ENCODE results near the gene ACOT8. TPM values are rescaled to one million over a fixed set of nuclear protein-coding genes. Genes with fewer than 3 reads are reported as not detected.

Gene ACOT8
- total and polyA plus RNA-seq, 9 of the 15 experiments (the other 6 are each of a cell fraction or from before 2014, with no cell fraction given): 8.2 to 46.7 (median 20.7) TPM

Other genes with a start within 250 kb of the ACOT8 start
Only the 7 nearest of the 22 such genes appear.
- gene TNNC2, start 30.1 kb downstream of the ACOT8 start, total RNA-seq (2014; rRNA removed): not detected in 2 replicates
- gene TNNC2, start 30.1 kb downstream of the ACOT8 start, total RNA-seq (2014; rRNA removed; fragmentation: Illumina TruSeq; extraction: Trizol): not detected in 2 replicates
- not detected in 2 replicates for gene TNNC2, start 30.1 kb downstream of the ACOT8 start, total RNA-seq (2015; rRNA removed; fragmentation: Illumina TruSeq; extraction: Trizol)
- not detected in 2 replicates for gene TNNC2, start 30.1 kb downstream of the ACOT8 start, total RNA-seq (2021)
- gene TNNC2, start 30.1 kb downstream of the ACOT8 start, polyA plus RNA-seq (2011; rRNA removed): not detected in 2 replicates
- not detected in 2 replicates for gene TNNC2, start 30.1 kb downstream of the ACOT8 start, polyA plus RNA-seq (2014; fragmentation: Illumina TruSeq; extraction: Trizol)
- not detected for gene TNNC2, start 30.1 kb downstream of the ACOT8 start, polyA plus RNA-seq (2014; fragmentation: Nextera tagmentation; extraction: Ambion mirVana)
- gene TNNC2, start 30.1 kb downstream of the ACOT8 start, polyA plus RNA-seq (2014; rRNA removed): not detected in 2 replicates
- gene SNX21, start 23.6 kb downstream of the ACOT8 start, total RNA-seq (2014; rRNA removed): 0.65 and 0.91 TPM in 2 replicates
- gene SNX21, start 23.6 kb downstream of the ACOT8 start, total RNA-seq (2014; rRNA removed; fragmentation: Illumina TruSeq; extraction: Trizol): 0.18 and 0.19 TPM in 2 replicates
- 0.57 and 0.69 TPM in 2 replicates for gene SNX21, start 23.6 kb downstream of the ACOT8 start, total RNA-seq (2015; rRNA removed; fragmentation: Illumina TruSeq; extraction: Trizol)
- gene SNX21, start 23.6 kb downstream of the ACOT8 start, total RNA-seq (2021): 0.65 and 1.2 TPM in 2 replicates
- gene SNX21, start 23.6 kb downstream of the ACOT8 start, polyA plus RNA-seq (2011; rRNA removed): 0.18 TPM in 2 replicates
- gene SNX21, start 23.6 kb downstream of the ACOT8 start, polyA plus RNA-seq (2014; fragmentation: Illumina TruSeq; extraction: Trizol): 0.22 and 0.26 TPM in 2 replicates
- gene SNX21, start 23.6 kb downstream of the ACOT8 start, polyA plus RNA-seq (2014; fragmentation: Nextera tagmentation; extraction: Ambion mirVana): under 1 TPM; 0.10 to 0.42 TPM
- 0.58 and 1.2 TPM in 2 replicates for gene SNX21, start 23.6 kb downstream of the ACOT8 start, polyA plus RNA-seq (2014; rRNA removed)
- gene ZSWIM3, start 222 bp upstream of the ACOT8 start, total RNA-seq (2014; rRNA removed): 2.4 and 2.7 TPM in 2 replicates
- gene ZSWIM3, start 222 bp upstream of the ACOT8 start, total RNA-seq (2014; rRNA removed; fragmentation: Illumina TruSeq; extraction: Trizol): 2.6 and 2.8 TPM in 2 replicates
- 3.6 and 4.0 TPM in 2 replicates for gene ZSWIM3, start 222 bp upstream of the ACOT8 start, total RNA-seq (2015; rRNA removed; fragmentation: Illumina TruSeq; extraction: Trizol)
- gene ZSWIM3, start 222 bp upstream of the ACOT8 start, total RNA-seq (2021): 2.5 and 2.9 TPM in 2 replicates
- gene ZSWIM3, start 222 bp upstream of the ACOT8 start, polyA plus RNA-seq (2011; rRNA removed): 4.3 and 5.4 TPM in 2 replicates
- 2.6 and 3.0 TPM in 2 replicates for gene ZSWIM3, start 222 bp upstream of the ACOT8 start, polyA plus RNA-seq (2014; fragmentation: Illumina TruSeq; extraction: Trizol)
- 1 to 10 TPM; 1.7 to 1.8 TPM for gene ZSWIM3, start 222 bp upstream of the ACOT8 start, polyA plus RNA-seq (2014; fragmentation: Nextera tagmentation; extraction: Ambion mirVana)
- gene ZSWIM3, start 222 bp upstream of the ACOT8 start, polyA plus RNA-seq (2014; rRNA removed): 1.8 and 3.7 TPM in 2 replicates
- gene ZSWIM1, start 23.8 kb upstream of the ACOT8 start, total RNA-seq (2014; rRNA removed): 11.6 and 14.1 TPM in 2 replicates
- 9.0 and 9.5 TPM in 2 replicates for gene ZSWIM1, start 23.8 kb upstream of the ACOT8 start, total RNA-seq (2014; rRNA removed; fragmentation: Illumina TruSeq; extraction: Trizol)
- 11.2 and 11.7 TPM in 2 replicates for gene ZSWIM1, start 23.8 kb upstream of the ACOT8 start, total RNA-seq (2015; rRNA removed; fragmentation: Illumina TruSeq; extraction: Trizol)
- gene ZSWIM1, start 23.8 kb upstream of the ACOT8 start, total RNA-seq (2021): 13.8 and 15.6 TPM in 2 replicates
- gene ZSWIM1, start 23.8 kb upstream of the ACOT8 start, polyA plus RNA-seq (2011; rRNA removed): 7.4 and 12.1 TPM in 2 replicates
- 13.7 and 14.7 TPM in 2 replicates for gene ZSWIM1, start 23.8 kb upstream of the ACOT8 start, polyA plus RNA-seq (2014; fragmentation: Illumina TruSeq; extraction: Trizol)
- gene ZSWIM1, start 23.8 kb upstream of the ACOT8 start, polyA plus RNA-seq (2014; fragmentation: Nextera tagmentation; extraction: Ambion mirVana): 1 to 10 TPM; 2.5 to 3.1 TPM
- 7.0 and 7.3 TPM in 2 replicates for gene ZSWIM1, start 23.8 kb upstream of the ACOT8 start, polyA plus RNA-seq (2014; rRNA removed)
- 0.68 and 1.4 TPM in 2 replicates for gene SPATA25, start 30.2 kb upstream of the ACOT8 start, total RNA-seq (2014; rRNA removed)
- gene SPATA25, start 30.2 kb upstream of the ACOT8 start, total RNA-seq (2014; rRNA removed; fragmentation: Illumina TruSeq; extraction: Trizol): not detected in 2 replicates
- gene SPATA25, start 30.2 kb upstream of the ACOT8 start, total RNA-seq (2015; rRNA removed; fragmentation: Illumina TruSeq; extraction: Trizol): 0.22 and 0.45 TPM in 2 replicates
- gene SPATA25, start 30.2 kb upstream of the ACOT8 start, total RNA-seq (2021): 0.49 and 0.95 TPM in 2 replicates
- 0.21 and 0.53 TPM in 2 replicates for gene SPATA25, start 30.2 kb upstream of the ACOT8 start, polyA plus RNA-seq (2011; rRNA removed)
- gene SPATA25, start 30.2 kb upstream of the ACOT8 start, polyA plus RNA-seq (2014; fragmentation: Illumina TruSeq; extraction: Trizol): 0.39 and 0.42 TPM in 2 replicates
- not detected for gene SPATA25, start 30.2 kb upstream of the ACOT8 start, polyA plus RNA-seq (2014; fragmentation: Nextera tagmentation; extraction: Ambion mirVana)
- 0.63 and 0.73 TPM in 2 replicates for gene SPATA25, start 30.2 kb upstream of the ACOT8 start, polyA plus RNA-seq (2014; rRNA removed)
- 1.5 and 1.7 TPM in 2 replicates for gene NEURL2, start 33.8 kb upstream of the ACOT8 start, total RNA-seq (2014; rRNA removed)
- not detected in 2 replicates for gene NEURL2, start 33.8 kb upstream of the ACOT8 start, total RNA-seq (2014; rRNA removed; fragmentation: Illumina TruSeq; extraction: Trizol)
- gene NEURL2, start 33.8 kb upstream of the ACOT8 start, total RNA-seq (2015; rRNA removed; fragmentation: Illumina TruSeq; extraction: Trizol): 0.54 and 0.72 TPM in 2 replicates
- gene NEURL2, start 33.8 kb upstream of the ACOT8 start, total RNA-seq (2021): 1.2 and 1.9 TPM in 2 replicates
- gene NEURL2, start 33.8 kb upstream of the ACOT8 start, polyA plus RNA-seq (2011; rRNA removed): 0.22 and 0.83 TPM in 2 replicates
- gene NEURL2, start 33.8 kb upstream of the ACOT8 start, polyA plus RNA-seq (2014; fragmentation: Illumina TruSeq; extraction: Trizol): 0.46 and 0.61 TPM in 2 replicates
- gene NEURL2, start 33.8 kb upstream of the ACOT8 start, polyA plus RNA-seq (2014; fragmentation: Nextera tagmentation; extraction: Ambion mirVana): under 1 TPM; 0.30 to 0.32 TPM
- gene NEURL2, start 33.8 kb upstream of the ACOT8 start, polyA plus RNA-seq (2014; rRNA removed): 1.0 and 1.1 TPM in 2 replicates
- gene CTSA, start 33.9 kb upstream of the ACOT8 start, total RNA-seq (2014; rRNA removed): 26.0 and 30.5 TPM in 2 replicates
- gene CTSA, start 33.9 kb upstream of the ACOT8 start, total RNA-seq (2014; rRNA removed; fragmentation: Illumina TruSeq; extraction: Trizol): 16.1 and 21.2 TPM in 2 replicates
- 40.5 and 42.9 TPM in 2 replicates for gene CTSA, start 33.9 kb upstream of the ACOT8 start, total RNA-seq (2015; rRNA removed; fragmentation: Illumina TruSeq; extraction: Trizol)
- gene CTSA, start 33.9 kb upstream of the ACOT8 start, total RNA-seq (2021): 51.9 and 53.0 TPM in 2 replicates
- 28.3 and 44.7 TPM in 2 replicates for gene CTSA, start 33.9 kb upstream of the ACOT8 start, polyA plus RNA-seq (2011; rRNA removed)
- 60.3 and 61.7 TPM in 2 replicates for gene CTSA, start 33.9 kb upstream of the ACOT8 start, polyA plus RNA-seq (2014; fragmentation: Illumina TruSeq; extraction: Trizol)
- gene CTSA, start 33.9 kb upstream of the ACOT8 start, polyA plus RNA-seq (2014; fragmentation: Nextera tagmentation; extraction: Ambion mirVana): 10 to 100 TPM in 1 of 2 experiments, 1 to 10 TPM in 1; 8.8 to 12.4 TPM
- 47.8 and 51.2 TPM in 2 replicates for gene CTSA, start 33.9 kb upstream of the ACOT8 start, polyA plus RNA-seq (2014; rRNA removed)

All from K562 (cell line).